ENCODE results near the gene TRHDE.
A peak's percentile ranks its signal among the peaks of the same experiment; 100 is the strongest.

TRHDE gene

GRCh38 chr12:72275526-72275925, 3.4 kb downstream of the TRHDE start:
- DNase-seq = no peak

- DNase-seq = no peak
These were observed 4.1 kb downstream of the TRHDE start for GRCh38 chr12:72276181-72276805.

- no peak for DNase-seq
These were observed 5.2 kb downstream of the TRHDE start for GRCh38 chr12:72277415-72277814.

- DNase-seq = no peak
These were observed 6.7 kb downstream of the TRHDE start for GRCh38 chr12:72278894-72279293.

GRCh38 chr12:72281126-72281525, 9.0 kb downstream of the TRHDE start:
- DNase-seq = no peak

- DNase-seq = peak; percentile 29
These were observed 10.6 kb downstream of the TRHDE start for GRCh38 chr12:72282721-72283120.

GRCh38 chr12:72285861-72286260, 13.7 kb downstream of the TRHDE start:
- no peak for DNase-seq

GRCh38 chr12:72286526-72286925, 14.4 kb downstream of the TRHDE start:
- DNase-seq = no peak

- no peak for DNase-seq
These were observed 16.3 kb downstream of the TRHDE start for GRCh38 chr12:72288436-72288835.

GRCh38 chr12:72288911-72289310, 16.7 kb downstream of the TRHDE start:
- no peak for DNase-seq

GRCh38 chr12:72289633-72290032, 17.5 kb downstream of the TRHDE start:
- no peak for DNase-seq

GRCh38 chr12:72291175-72291574, 19.0 kb downstream of the TRHDE start:
- DNase-seq = no peak

- DNase-seq = no peak
These were observed 21.5 kb downstream of the TRHDE start for GRCh38 chr12:72293701-72294100.

- no peak for DNase-seq
These were observed 22.9 kb downstream of the TRHDE start for GRCh38 chr12:72295101-72295500.

GRCh38 chr12:72295744-72296143, 23.6 kb downstream of the TRHDE start:
- DNase-seq = no peak

GRCh38 chr12:72296389-72296788, 24.2 kb downstream of the TRHDE start:
- DNase-seq = no peak

GRCh38 chr12:72297666-72298065, 25.5 kb downstream of the TRHDE start:
- peak; percentile 98 for DNase-seq

GRCh38 chr12:72300728-72301127, 28.6 kb downstream of the TRHDE start:
- no peak for DNase-seq

GRCh38 chr12:72304751-72305150, 32.6 kb downstream of the TRHDE start:
- DNase-seq = no peak

GRCh38 chr12:72307229-72307628, 35.1 kb downstream of the TRHDE start:
- DNase-seq = no peak

GRCh38 chr12:72311946-72312345, 39.8 kb downstream of the TRHDE start:
- no peak for DNase-seq

- DNase-seq = peak; percentile 14
These were observed 41.6 kb downstream of the TRHDE start for GRCh38 chr12:72313806-72314205.

- DNase-seq = no peak
These were observed 43.7 kb downstream of the TRHDE start for GRCh38 chr12:72315858-72316257.

GRCh38 chr12:72318341-72318740, 46.2 kb downstream of the TRHDE start:
- no peak for DNase-seq

GRCh38 chr12:72323881-72324280, 51.7 kb downstream of the TRHDE start:
- no peak for DNase-seq

GRCh38 chr12:72330301-72330700, 58.1 kb downstream of the TRHDE start:
- DNase-seq = no peak
